Left lobe of liver (tissue), 2 donors: ENCODE data around the gene DAAM1. TPM values are rescaled to one million over a fixed set of nuclear protein-coding genes. Genes with fewer than 3 reads are reported as not detected.

ENCODE experiments used
- ATAC-seq: fragments of 200-7000 bp; cut with Tn5 transposase; one replicate; pipeline ENCODE4 v1.9.1; 2020; ENCODE audit warnings: mild to moderate bottlenecking, moderate library complexity
- DNase-seq: peaks from one replicate; pipeline ENCODE4 v3.0.0-alpha.2; 2020; ENCODE audit warnings: low spot score
- total RNA-seq: library from RNA; stranded (reverse); gene quantifications from one replicate; pipeline ENCODE4 v1.2.1, GENCODE V29; 2021
- donor health status: DM: no; HTN: no; CAD: no; lungs with moderate emphysema.
- donor health status: DM: no; HTN: yes; CAD: no.

Gene DAAM1
- total RNA-seq, 1 donor from 2014 or later: 20.7 TPM

DNA sequence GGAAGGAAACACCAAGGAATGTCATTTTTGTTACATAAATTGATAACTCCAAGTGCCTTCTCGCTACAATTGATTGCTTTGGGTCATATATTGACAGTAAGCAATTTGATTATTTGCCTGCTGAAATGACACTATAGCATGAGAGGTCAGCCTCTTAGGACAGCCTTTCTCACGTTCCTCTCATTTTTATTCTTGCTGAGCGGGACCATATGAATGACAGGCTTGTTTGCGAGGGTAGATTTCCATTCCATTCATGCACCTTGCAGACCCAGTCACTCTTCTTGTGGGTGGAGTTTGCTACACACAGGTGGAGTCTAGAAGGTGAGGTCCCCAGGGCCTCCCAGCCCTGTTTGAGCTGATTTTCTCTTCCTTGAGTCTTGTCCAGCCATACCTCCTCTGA is 27.3 kb downstream of the DAAM1 start:
- DNase-seq (no peak), ATAC-seq (no peak)

DNA sequence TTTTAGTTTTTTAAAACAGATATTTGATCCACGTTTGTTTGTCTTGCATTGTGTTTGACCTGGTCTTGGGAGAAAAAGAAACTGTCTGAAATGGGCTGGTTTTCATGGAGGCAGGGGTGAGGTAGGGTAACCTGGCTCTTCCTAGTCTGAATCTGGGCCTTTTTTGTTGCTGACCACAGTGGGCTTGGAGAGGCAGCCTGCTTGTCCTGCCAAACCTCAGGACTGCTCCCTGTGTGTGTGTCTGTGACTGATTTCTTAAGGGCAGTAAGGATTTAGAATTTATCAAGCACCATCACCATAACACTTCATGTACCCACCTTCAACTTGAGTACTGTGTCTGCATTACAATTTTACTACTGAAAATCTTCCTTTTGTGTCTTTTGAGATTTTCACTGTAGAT is 28.5 kb downstream of the DAAM1 start:
- ATAC-seq: no peak
- no peak for DNase-seq

DNA sequence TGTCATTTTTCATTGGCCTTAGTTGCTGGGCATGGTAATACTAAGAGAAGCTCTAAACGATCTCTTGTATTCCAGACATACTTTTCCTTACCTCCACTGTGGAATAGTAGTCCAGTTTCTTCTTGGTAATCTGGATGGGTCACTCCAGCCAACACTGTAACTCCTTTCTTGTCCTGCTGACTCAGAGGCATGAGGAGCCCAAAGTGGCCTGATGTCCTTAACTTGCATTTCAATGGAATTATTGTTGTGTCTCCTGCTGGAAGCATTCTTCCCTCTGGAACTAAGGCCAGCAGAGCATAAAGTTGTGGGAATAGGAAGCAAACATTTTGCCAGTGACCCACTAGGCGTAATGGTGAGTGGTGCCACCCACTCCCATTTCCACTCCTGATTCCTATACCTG is 33.1 kb downstream of the DAAM1 start:
- ATAC-seq: no peak

DNA sequence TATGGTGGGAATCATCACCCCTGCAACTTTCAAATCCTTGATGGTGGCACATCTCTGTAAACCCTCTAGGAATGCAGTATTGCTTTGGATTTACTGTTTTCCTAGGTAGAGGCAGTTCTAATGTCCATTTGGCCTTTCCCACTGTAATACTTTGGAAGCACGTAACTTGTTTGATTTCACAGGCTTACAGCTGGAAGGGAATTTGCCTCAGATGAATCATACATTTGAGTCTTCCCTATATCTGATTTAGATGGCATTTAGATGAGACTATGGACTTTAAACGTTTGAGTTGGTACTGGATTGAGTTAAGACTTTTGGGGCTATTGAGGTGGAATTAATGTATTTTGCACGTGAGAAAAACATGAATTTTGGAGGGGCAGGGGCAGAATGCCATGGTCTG is 35.9 kb downstream of the DAAM1 start:
- no peak for DNase-seq
- no peak for ATAC-seq

More for the DNA sequence above, 33.1 kb downstream of the DAAM1 start:
- no peak for DNase-seq

DNA sequence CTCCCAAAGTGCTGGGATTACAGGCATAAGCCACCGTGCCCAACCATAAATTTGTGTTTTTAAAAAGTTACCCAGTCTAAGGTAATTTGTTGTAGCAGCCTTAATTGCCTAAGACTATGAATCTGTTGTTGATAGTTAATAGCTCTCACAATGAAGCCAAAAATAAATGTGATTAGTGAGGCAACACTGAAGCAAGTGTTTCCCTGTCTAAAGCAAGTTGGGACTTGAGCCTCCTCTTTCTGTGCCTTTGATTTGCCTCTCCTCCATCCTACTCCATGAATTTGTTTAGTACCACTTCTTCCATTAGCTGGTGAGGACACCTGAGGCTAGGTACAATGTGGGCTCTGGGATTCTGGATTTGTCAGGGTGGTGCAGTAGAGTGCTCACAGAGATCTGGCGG is 36.8 kb downstream of the DAAM1 start:
- DNase-seq (no peak), ATAC-seq (no peak)

DNA sequence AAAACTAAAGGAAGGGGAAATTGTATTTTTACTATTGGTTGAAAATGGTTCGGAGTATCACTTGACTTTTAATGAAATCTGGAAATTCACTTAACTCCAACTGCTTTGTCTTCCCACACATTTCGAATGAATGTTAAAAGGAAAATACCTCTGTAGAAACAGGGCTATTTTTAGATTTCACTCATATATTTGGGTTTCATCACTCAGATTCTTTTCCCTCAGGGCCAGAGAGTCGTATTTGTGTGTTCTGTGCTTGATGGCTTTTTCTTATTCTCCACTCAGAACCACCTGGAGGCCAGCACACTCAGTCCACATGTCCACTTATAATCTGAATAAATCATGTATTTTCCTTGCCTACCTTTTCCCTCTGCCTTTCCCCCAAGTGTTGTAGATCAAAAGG is 40.0 kb downstream of the DAAM1 start:
- DNase-seq (no peak), ATAC-seq (no peak)

DNA sequence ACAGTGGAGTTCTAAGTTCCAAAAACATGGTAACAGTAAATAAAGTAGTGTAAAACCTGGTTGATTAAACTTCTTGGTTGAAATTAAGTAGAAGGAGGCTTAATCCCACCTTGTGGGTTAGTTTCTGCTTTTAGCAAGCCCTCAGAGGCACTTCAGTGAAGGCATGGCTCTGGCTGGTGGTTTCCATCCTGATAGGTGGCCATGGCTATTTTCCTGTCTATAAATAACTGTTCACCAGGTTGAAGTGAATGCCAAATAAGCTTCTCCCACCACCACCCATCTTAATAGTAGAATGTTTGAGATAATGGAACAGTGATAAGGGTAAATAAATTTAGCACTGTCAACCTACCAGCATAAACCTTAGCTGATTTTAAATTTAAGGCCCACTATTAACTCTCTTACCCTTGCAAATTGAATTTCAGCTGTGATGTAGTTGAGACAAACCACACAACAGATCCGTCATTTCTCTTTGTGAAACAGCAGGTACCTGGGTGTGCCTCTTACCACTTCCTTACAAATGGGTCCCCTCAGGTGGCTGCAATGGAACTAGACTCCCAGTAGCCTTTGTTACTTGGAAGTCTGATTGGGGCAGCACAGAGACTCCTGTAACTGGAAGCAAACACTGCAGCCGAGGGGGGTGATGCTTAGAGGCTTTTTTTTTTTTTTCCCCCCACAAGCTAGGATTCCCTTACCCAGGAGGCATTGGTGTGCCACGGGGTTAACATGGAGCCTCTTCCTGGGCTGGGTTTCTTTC is 41.4 kb downstream of the DAAM1 start:
- no peak for ATAC-seq
- no peak for DNase-seq

DNA sequence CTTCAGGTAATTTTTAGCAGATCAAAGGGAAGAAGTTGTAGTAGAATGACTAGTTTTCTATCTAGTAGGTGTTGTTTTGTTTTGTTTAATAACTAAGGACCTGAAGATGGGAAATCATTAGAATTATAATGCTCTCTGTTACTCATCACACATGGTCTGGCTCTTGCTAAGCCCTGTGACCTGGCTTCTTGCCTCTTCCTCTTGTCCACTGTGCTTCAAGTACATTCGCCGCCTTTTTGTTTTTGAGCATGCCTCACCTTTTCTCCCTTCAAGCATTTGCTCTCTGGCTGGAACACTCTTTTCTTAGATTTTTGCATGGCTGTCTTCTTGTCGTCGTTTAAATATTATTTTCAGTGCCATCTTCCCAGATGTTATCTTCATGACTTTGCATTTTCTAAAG is 47.7 kb downstream of the DAAM1 start:
- ATAC-seq (no peak), DNase-seq (no peak)

DNA sequence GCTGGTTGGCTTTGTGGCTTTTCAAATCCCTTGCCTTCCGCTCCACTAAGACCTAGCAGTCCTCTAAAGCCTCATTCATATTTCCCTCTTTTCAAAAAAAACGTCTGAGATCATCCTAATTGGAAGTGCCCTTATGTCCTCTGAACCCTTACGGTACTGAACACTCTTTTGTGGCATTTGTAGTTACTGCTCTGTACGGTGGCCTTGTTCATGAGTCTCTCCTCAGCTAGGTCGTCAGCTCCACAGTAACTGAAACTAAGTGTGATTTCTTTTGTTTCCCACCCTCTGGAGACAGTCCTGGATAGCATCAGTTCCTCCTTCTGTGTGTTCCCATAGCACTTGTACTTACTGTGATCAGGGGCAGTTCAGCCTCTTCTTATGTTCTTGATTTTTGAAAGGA is 49.7 kb downstream of the DAAM1 start:
- ATAC-seq: no peak
- DNase-seq: no peak

DNA sequence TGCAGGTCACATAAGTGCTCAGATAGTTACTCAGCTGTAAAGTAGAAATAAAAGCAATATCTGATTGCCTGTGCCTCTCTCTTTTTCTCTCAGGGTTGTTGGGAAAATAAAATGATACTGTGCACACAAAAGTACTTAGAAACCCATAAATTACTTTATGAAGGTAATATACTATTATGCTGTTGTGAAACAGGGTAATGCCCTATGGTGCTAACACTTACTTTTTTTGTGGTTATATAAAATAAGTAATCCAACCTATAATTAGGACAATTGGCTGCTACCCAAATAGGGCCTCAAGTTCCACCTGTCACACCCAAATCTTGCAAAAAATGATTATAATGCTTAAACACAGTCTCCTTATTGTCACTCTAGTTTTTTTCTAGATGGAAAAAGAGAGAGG is 50.6 kb downstream of the DAAM1 start:
- ATAC-seq (no peak), DNase-seq (no peak)

DNA sequence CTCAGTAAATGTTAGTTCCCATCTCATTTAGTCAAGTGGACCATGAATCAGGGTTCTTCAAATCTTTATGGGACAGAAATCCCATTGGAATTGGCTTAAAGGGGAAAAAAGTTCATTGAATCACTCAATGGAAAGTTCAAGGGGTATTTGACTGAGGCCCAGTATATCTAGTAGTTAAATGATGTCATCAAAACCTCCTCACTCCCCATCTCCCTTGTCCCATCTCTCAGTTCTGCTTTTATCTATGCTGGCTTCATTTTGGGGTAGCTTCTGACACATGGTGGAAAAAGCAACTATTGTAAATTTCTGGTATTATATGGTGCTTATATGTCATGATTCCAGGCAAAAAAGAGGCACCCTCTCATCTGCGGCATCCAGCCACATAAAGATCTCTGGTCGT is 51.9 kb downstream of the DAAM1 start:
- ATAC-seq: no peak
- DNase-seq: no peak

DNA sequence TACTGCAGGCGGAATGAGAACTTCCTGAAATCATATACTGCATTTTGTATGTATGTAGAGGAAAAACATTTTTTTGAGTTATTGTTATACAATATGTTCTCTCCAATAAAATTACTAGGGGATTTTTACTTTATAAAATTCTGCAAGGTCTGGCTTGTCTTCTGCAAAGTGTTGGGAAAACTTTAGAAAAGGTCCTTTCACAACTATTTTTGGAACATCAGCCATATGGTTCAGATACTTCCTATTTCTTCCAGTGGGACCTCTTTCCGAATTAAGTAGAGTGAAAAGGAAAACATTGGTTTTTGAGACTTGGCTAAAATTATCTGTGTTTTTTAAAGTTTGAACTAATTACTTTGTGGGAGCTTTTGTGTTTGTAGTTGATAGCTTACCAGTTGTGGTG is 52.7 kb downstream of the DAAM1 start:
- no peak for DNase-seq
- no peak for ATAC-seq

DNA sequence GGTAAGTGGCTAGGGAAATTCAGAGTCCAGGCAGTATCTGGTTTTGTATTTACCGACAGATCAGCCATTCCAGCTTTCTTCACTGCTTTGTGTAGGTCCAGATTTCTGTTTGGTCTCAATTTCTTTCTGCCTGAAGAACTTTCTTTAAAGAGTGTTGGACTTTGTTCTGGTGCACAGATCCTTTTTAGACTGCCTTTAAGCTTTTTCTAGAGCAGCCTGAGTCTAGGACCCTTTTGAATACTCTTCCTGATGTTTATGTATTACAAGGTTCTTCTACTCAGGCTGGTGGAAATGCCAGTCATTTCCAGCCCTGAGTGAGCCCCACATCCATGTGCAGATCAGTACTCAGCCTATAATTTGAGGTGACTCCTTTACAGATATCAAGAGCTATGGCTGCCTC is 54.7 kb downstream of the DAAM1 start:
- DNase-seq (no peak), ATAC-seq (peak; percentile 33)

DNA sequence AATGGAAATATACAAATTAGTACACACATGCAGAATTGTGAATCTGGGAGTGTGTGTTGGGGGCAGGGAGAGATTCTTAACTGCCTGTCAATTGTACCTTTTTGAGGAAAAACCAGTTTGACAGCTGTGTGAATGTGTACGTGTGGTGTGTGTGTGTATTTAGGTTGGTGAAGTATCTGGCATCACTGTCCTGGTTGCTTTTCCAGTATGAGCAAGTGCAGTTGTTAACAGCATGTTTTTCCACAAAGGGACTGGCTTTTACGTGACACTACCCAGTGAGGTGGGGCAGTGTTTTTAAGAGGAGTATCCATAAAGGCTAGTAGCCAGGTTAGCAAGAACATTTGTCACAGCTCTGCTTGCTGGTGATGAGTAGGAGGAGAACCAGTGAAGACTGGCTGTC is 56.1 kb downstream of the DAAM1 start:
- no peak for ATAC-seq
- DNase-seq: no peak

DNA sequence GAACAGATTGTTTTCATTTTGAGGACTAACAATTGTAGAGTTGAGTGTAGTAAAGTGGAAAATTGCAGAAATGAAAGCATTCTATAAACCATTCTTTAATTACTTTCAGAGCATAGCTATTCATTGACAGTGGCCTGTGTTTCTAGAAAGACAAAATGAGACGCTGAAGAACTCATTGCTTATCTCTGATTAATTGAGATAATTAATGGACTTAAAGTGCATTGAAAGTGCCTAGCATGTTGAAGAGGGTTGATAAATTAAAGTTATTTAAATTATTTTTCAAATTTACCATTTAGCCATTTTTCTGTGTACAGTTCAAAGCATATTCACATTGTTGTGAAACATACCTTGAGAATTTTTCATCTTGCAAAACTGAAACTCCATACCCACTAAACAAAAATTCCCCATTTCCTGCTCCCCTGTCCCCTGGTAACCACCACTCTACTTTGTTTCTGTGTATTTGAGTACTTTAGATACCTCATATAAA is 57.4 kb downstream of the DAAM1 start:
- ATAC-seq: no peak
- no peak for DNase-seq

DNA sequence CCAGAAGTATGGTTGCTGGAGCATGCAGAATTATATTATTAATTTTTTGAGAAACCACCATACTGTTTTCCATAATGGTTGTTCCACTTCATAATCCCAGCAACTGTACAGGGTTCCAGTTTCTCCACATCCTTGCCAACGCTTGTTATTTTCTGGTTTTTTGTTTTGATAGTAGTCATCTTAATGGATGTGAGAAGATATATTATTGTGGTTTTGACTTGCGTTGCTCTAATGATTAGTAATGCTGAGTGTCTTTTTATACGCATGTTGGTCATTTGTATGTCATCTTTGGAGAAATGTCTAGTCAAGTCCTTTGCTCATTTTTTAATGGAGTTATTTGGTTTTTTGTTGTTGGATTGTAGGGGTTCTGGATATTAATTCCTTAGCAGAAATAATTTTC is 58.1 kb downstream of the DAAM1 start:
- no peak for ATAC-seq
- DNase-seq: no peak

DNA sequence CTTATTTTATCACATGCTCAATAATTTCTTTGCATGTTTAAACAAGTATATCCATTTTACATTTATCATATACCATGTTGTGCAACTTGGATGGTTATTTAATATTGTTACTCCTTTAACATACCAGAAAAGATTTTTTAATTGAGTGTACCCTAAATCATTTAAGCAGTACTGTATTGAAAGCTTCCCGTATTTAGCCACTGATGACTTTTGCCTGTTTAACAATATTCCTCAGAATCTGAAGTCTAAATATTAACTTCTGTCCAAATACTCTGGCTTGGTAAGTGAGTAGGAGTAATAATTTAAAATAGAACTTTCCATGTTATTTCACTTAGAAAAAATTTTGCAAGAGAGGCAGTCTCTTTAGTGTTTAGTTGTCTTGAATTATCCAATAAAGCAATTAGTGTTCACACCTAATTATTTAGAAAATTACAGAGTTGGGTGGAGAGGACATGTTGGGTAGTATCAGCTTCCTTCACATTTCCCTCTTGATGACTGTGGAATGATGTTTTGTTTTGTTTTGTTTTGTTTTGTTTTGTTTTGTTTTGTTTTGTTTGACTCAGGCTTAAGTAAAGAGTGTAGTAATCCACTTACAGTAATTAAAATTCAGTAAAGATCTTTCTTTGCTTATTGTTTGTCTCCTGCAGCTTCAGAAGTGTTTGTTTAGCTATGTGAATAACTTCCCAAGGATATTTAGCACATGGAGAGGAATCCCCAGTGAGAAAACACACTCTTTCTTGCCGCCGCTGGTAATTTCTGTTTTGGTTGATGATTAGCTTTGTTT is 59.5 kb downstream of the DAAM1 start:
- no peak for DNase-seq

DNA sequence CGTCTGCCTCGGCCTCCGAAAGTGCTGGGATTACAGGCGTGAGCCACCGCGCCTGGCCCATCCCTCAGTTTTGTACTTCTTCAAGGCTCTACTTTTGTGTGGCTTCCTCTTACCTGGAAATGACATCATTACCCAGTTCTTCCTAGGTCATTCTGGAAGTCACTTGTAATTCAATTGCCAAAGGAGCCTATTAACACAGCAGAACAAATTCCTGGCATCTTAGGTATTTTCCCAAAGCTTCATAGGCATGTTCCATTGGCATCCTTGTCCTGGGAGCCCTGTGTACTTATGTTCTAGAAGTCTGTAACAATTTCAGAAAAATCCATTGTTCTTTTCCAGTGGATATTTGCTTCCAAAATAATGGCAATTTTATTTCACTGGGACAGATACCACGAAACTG is 60.6 kb downstream of the DAAM1 start:
- ATAC-seq (no peak), DNase-seq (no peak)

More for the DNA sequence above, 59.5 kb downstream of the DAAM1 start:
- ATAC-seq: peak; percentile 48

DNA sequence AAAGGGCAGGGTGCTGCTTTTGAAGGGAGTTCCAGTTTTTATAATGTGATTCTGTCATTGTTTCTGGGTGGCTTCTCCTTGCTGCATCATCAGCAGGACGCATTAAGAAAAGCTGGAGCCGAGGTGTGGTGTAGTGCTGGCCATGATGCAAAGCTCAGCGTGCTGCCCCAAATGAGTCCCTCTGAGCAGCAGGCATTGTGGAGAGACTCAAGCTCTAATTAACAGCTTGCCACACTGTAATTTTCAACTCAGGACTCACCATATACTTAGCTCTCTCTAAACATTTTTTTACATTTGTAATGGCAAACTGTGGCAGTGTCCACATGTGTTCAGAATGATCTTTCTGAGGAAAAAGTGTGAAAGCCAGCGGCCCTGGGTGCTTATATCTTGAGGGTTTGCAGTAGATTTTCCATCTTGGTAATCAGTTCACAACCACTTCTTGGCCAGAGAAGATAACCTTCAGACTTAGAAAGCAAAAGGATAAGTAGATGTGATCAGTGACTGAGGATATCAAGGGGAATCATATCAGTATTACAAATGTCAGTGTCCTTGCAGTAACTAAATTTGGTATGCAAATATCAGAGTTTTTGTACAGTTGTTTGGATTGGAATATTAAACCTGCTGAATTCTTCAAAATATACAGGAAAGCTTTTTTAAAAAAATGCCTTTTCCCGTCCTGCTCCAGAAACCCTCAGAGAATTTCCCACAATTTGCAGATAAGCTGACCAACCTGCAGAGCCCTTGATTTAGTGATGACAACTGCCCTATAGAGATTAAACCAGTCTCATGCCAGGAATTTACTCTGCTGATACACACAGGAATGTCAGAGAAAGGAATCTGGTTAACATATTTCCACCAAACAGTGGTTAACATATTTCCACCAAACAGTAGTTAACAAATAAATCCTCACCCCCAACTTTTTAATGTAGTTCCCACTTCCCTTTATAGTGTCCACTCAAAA is 63.6 kb downstream of the DAAM1 start:
- DNase-seq (no peak), ATAC-seq (no peak)

DNA sequence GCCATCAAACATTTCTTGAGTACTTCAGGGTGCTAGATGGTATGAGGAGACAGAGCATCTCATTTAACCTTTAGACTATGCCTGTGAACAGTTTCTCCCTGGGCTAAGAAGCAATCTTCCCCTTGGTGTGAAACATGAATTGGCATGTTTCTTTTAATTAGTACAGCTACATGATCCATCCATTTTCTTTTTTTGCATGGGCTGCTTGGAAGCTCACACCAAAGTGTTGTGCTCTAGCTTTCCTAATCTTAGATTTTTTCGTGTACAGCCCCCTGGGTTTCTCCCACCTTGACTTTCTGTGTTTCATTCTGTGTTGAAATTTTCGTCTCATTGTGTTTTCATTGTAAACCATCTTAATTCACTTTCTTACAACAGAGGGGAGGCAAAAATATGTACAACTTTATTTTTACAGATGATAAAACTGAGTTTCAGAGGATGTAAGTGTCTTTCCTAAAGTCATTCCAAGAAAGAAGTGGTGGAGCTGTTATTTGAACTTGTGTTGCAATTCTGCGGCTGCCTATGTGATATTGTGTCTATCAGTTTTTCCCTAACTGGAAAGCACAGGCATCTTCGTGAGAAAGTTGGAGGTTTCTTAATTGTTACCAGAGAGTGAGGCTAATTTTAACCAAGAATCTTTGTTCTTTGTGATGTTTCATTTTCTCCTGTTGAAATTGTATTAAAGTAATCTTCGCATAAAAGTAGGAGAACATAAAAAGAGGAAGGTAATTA is 64.5 kb downstream of the DAAM1 start:
- DNase-seq (no peak), ATAC-seq (no peak)

DNA sequence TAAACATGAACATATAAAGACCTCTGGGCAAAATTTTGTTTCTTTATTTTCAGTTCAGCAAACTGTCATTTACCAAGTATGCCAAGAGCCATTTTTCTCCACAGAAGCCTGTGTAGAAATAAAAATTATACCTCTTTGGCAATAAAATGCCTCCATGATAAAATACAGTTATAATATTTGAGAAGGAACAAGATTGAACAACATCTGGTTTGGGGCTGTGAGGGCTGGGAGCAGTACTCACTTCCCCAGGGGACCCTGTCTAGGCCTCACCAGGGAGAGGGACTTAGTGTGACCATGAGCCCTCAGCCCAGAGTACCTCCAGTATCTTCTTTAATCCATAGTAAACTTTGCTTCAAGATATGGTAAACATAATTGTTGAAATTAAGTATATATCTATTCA is 65.1 kb downstream of the DAAM1 start:
- ATAC-seq (no peak), DNase-seq (no peak)
